ENCODE data around the gene KLK12. TPM values are rescaled to one million over a fixed set of nuclear protein-coding genes. Genes with fewer than 3 reads are reported as not detected.

Gene KLK12, protein sequence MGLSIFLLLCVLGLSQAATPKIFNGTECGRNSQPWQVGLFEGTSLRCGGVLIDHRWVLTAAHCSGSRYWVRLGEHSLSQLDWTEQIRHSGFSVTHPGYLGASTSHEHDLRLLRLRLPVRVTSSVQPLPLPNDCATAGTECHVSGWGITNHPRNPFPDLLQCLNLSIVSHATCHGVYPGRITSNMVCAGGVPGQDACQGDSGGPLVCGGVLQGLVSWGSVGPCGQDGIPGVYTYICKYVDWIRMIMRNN
- polyA plus RNA-seq (not detected in 3 replicates), polyA minus RNA-seq (not detected in 3 replicates)
- not detected for polyA plus RNA-seq (2011; ENCODE audit: low read depth)
- polyA plus RNA-seq (2011; cell fraction: cytosol; rRNA removed), result not detected in 2 replicates
- polyA plus RNA-seq (2011; cell fraction: nucleus; rRNA removed), result not detected in 2 replicates
- not detected in 2 replicates for polyA plus RNA-seq (2012; ENCODE audit: low replicate concordance)
- polyA minus RNA-seq (2011; cell fraction: cytosol; rRNA and poly(A)+ RNA removed), result not detected
- polyA minus RNA-seq (2011; cell fraction: nucleus; rRNA and poly(A)+ RNA removed), result not detected in 2 replicates

DNA sequence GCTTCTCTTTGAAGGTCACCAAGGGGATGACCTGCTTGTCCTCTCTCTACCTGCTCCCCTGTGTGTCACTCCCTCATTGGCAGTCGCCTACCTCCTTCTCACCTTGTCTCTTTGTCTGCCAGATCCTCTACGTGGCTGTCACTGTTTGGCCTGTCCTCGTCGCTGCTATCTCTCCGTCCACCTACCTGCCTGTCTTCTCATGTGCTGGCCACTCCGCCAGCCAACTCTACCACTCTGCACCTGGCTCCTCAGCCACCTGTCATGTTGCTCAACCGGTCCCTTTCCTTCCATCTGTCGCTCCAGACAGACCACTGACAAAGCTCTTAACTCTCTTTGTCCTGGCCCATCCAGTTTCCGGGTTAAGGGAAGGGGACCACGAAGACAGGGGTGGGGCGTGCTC is at the start of gene KLK12:
Gene KLK12, minus strand, starts transcription at position 299 of the 400 bp plus-strand sequence. CDS start 381 bp downstream, outside the sequence.
- FAIRE-seq, result no peak
- DNase-seq (ENCODE audit: low read depth, low spot score), result no peak
- H3K27ac ChIP-seq (ENCODE audit: control insufficient read depth, insufficient read depth, low read length), result no peak within 1 kb of the TSS
- dilution Hi-C loops (cut with MboI; ENCODE audit: extremely low pct_ligation_motif_present, low sequenced_read_pairs), result no loop called here
- no peak within 1 kb of the TSS for H3K9ac ChIP-seq (ENCODE audit: control insufficient read depth, extremely low read depth, insufficient read depth, low read length)
- H3K4me3 ChIP-seq (ENCODE audit: control insufficient read depth in 2 of 3, extremely low read depth in 1 of 3, insufficient read depth in 2 of 3, low read depth in 1 of 3, low read length in 3 of 3), result no peak within 1 kb of the TSS
- H2AFZ ChIP-seq (ENCODE audit: control insufficient read depth, low read length), result no peak within 1 kb of the TSS
- peaks cover 2% of the 10 kb centered on the region for H3K4me1 ChIP-seq (ENCODE audit: control insufficient read depth, extremely low read depth, insufficient read depth, low read length)
- H3K36me3 ChIP-seq (ENCODE audit: control insufficient read depth in 2 of 2, extremely low read depth in 1 of 2, insufficient read depth in 2 of 2, low read length in 2 of 2), result no peaks in the 10 kb centered on the region
- TF ChIP-seq, protein P1, sequence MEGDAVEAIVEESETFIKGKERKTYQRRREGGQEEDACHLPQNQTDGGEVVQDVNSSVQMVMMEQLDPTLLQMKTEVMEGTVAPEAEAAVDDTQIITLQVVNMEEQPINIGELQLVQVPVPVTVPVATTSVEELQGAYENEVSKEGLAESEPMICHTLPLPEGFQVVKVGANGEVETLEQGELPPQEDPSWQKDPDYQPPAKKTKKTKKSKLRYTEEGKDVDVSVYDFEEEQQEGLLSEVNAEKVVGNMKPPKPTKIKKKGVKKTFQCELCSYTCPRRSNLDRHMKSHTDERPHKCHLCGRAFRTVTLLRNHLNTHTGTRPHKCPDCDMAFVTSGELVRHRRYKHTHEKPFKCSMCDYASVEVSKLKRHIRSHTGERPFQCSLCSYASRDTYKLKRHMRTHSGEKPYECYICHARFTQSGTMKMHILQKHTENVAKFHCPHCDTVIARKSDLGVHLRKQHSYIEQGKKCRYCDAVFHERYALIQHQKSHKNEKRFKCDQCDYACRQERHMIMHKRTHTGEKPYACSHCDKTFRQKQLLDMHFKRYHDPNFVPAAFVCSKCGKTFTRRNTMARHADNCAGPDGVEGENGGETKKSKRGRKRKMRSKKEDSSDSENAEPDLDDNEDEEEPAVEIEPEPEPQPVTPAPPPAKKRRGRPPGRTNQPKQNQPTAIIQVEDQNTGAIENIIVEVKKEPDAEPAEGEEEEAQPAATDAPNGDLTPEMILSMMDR (optimal IDR thresholded peaks at IDR 0.05 in 1 of 3, IDR thresholded peaks at IDR 0.05 in 1 of 3, conservative IDR thresholded peaks at IDR 0.05 in 1 of 3; ENCODE audit: extremely low read depth in 1 of 3, insufficient read depth in 2 of 3, low read length in 3 of 3), result no peak
- TF ChIP-seq EZH2 (IDR thresholded peaks at IDR 0.05; ENCODE audit: low read length), result no peak
- H3K9me1 ChIP-seq (ENCODE audit: control insufficient read depth, extremely low read depth, insufficient read depth, low read length), result no peaks in the 10 kb centered on the region
- H4K20me1 ChIP-seq (ENCODE audit: control insufficient read depth, extremely low read depth, insufficient read depth, low read length), result no peaks in the 10 kb centered on the region
- no peaks in the 10 kb centered on the region for H3K79me2 ChIP-seq (ENCODE audit: control insufficient read depth, insufficient read depth, low read length)
- H3K4me2 ChIP-seq (ENCODE audit: control insufficient read depth, extremely low read depth, insufficient read depth, low read depth, low read length), result no peak within 1 kb of the TSS
- H3K9me3 ChIP-seq (ENCODE audit: control insufficient read depth, low read depth, low read length), result no peaks in the 10 kb centered on the region
- H3K27me3 ChIP-seq (ENCODE audit: control insufficient read depth, extremely low read depth, insufficient read depth, low read length), result peaks cover 3% of the 10 kb centered on the region

DNA sequence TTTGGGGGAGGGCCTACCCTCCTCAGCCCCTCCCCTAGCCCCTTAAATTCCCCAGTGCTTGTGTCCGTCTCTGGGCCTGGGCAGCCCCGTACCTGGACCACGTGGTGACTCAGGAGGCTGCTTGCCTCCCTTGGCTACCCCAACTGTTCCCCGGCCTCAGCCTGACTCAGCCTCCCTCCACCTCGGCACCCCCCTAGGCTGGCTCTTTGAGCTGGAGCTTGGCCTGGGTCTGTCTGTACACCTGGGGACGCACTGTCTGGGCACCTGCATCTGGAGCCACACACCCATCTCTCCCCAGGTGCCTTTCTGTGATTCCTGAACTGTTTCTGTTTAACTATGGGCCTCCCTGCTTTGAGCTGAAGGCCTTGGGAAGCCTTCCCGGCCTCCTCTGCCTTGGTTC is 49.7 kb upstream of the KLK12 start:
- Histone ChIP-seq H3K4me2 (ENCODE audit: control insufficient read depth, extremely low read depth, insufficient read depth, low read depth, low read length) (no peak overlapping the region), H3K9me3 (ENCODE audit: control insufficient read depth, low read depth, low read length) (no peaks in the 10 kb centered on the region), H3K4me1 (ENCODE audit: control insufficient read depth, extremely low read depth, insufficient read depth, low read length) (peaks cover 4% of the 10 kb centered on the region), H3K27ac (ENCODE audit: control insufficient read depth, insufficient read depth, low read length) (no peak overlapping the region), H3K9me1 (ENCODE audit: control insufficient read depth, extremely low read depth, insufficient read depth, low read length) (no peaks in the 10 kb centered on the region), H3K4me3 (ENCODE audit: control insufficient read depth in 2 of 3, extremely low read depth in 1 of 3, insufficient read depth in 2 of 3, low read depth in 1 of 3, low read length in 3 of 3) (no peak overlapping the region), H2AFZ (ENCODE audit: control insufficient read depth, low read length) (no peak overlapping the region), H3K27me3 (ENCODE audit: control insufficient read depth, extremely low read depth, insufficient read depth, low read length) (no peaks in the 10 kb centered on the region), H4K20me1 (ENCODE audit: control insufficient read depth, extremely low read depth, insufficient read depth, low read length) (no peaks in the 10 kb centered on the region), H3K9ac (ENCODE audit: control insufficient read depth, extremely low read depth, insufficient read depth, low read length) (no peak overlapping the region), H3K36me3 (ENCODE audit: control insufficient read depth in 2 of 2, extremely low read depth in 1 of 2, insufficient read depth in 2 of 2, low read length in 2 of 2) (no peaks in the 10 kb centered on the region), H3K79me2 (ENCODE audit: control insufficient read depth, insufficient read depth, low read length) (no peaks in the 10 kb centered on the region)
- DNase-seq (ENCODE audit: low read depth, low spot score), result no peak
- TF ChIP-seq EZH2 (IDR thresholded peaks at IDR 0.05; ENCODE audit: low read length), result no peak
- TF ChIP-seq, protein P1 (optimal IDR thresholded peaks at IDR 0.05 in 1 of 3, IDR thresholded peaks at IDR 0.05 in 1 of 3, conservative IDR thresholded peaks at IDR 0.05 in 1 of 3; ENCODE audit: extremely low read depth in 1 of 3, insufficient read depth in 2 of 3, low read length in 3 of 3), result no peak
- dilution Hi-C loops (cut with MboI; ENCODE audit: extremely low pct_ligation_motif_present, low sequenced_read_pairs), result no loop called here
- FAIRE-seq, result no peak
